ENCODE measurements around the gene B4GAT1.

B4GAT1 gene

DNA sequence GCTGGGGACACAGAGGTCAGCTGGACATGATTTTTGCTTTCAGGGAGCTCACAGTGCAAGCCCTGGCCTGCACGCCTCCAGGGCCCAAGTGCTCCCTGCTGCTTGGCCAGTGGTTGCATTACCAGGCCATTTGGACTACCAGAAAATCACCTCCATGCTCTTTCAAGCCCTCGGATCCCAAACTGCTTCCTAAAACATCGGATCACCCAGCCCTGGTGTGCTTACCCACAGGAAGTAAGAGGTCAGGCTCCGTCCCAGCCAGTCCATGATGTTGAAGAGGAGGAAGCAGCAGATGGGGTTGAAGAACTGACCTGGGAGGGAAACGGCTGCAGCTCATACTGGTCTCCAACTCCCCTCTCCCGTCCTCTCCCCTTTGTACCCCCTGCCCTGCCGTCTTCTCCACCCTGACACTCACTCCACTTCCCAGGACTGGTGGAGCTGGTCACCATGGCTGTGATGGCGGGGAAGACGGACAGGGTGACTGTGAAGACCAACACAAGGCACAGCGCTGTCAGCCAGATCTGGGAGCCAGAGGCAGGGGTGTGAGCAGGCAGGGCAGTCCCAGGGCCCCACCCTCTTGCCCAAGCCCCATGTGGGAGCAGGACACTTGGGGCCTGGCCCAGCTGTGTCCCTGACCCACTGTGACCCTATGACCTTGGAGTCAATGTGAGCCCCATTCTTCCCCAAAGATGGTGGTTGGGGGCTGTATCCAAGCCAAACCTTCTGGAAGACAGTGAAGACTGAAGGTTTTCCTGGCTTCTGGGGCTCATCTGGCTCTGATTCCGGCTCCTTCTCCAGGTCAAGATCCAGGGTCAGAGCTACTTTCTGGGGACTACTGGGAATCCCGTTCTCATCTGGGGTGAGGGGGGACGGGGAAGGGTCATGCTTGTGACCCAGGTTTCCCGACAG is 18.5 kb upstream of the B4GAT1 start:
- no peak overlapping the region for H3K4me3 ChIP-seq (ENCODE audit: low read depth, low read length)
- TF ChIP-seq, protein P1, sequence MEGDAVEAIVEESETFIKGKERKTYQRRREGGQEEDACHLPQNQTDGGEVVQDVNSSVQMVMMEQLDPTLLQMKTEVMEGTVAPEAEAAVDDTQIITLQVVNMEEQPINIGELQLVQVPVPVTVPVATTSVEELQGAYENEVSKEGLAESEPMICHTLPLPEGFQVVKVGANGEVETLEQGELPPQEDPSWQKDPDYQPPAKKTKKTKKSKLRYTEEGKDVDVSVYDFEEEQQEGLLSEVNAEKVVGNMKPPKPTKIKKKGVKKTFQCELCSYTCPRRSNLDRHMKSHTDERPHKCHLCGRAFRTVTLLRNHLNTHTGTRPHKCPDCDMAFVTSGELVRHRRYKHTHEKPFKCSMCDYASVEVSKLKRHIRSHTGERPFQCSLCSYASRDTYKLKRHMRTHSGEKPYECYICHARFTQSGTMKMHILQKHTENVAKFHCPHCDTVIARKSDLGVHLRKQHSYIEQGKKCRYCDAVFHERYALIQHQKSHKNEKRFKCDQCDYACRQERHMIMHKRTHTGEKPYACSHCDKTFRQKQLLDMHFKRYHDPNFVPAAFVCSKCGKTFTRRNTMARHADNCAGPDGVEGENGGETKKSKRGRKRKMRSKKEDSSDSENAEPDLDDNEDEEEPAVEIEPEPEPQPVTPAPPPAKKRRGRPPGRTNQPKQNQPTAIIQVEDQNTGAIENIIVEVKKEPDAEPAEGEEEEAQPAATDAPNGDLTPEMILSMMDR (conservative IDR thresholded peaks at IDR 0.05; ENCODE audit: low read depth, low read length), result no peak
- no peak for DNase-seq (ENCODE audit: low read depth)

DNA sequence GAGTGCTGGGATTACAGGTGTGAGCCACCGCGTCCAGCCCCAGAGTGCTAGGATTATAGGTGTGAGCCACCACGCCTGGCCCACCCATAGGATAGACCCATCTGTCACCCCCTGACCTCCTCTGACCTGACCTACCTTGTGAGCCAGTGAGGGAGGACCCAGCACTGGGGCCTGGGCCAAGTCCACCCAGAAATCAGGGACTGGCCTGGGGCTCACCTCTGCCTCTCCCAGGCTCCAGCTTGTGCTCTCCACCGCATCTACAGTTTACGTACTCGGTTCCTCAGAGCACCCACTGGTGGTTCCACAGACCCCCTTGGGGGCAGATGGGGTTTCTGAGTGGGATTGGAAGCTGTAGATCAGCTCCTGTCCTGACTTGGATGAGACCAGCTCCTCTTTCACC is 17.7 kb upstream of the B4GAT1 start:
- TF ChIP-seq, protein P1 (conservative IDR thresholded peaks at IDR 0.05; ENCODE audit: low read depth, low read length), result no peak

DNA sequence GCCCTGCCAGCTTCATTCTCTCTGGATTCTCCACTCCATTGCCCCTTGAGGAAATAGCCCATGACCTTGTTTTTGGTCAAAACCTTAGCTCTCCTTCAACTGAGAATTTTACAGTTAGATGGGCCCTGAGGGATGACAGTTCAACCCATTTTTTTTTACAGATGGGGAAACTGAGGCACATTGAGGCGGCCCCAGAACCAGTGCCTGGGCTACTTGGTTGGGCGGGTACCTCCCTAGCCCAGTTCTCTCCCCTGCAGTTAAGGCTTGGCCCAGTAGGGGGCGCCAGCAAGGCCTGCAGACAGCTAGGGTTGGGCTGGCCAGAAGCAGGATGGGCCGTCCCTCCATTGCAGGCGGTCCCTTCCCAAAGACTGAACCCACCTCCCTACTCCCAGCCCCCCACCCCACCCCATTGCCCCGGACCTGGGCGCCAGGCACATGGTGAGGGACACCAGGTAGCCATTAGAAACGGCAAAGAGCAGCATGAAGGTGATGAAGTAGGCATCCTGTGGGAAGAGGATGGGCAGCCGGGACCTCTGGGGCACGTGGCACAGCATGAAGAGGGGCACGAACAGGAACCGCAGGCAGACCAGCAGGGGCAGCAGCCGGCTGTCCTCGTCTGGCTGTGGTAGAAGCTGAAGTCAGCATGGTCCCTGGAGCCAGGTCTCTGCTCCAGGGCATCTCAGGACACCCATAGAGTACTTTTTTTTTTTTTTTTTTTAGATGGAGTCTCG is 16.5 kb upstream of the B4GAT1 start:
- DNase-seq (ENCODE audit: low read depth), result peak; percentile 30
- H3K4me3 ChIP-seq (ENCODE audit: low read depth, low read length), result no peak overlapping the region
- TF ChIP-seq, protein P1 (conservative IDR thresholded peaks at IDR 0.05; ENCODE audit: low read depth, low read length), result peak; percentile 75

More for the DNA sequence above, 17.7 kb upstream of the B4GAT1 start:
- no peak for DNase-seq (ENCODE audit: low read depth)
- H3K4me3 ChIP-seq (ENCODE audit: low read depth, low read length), result no peak overlapping the region

DNA sequence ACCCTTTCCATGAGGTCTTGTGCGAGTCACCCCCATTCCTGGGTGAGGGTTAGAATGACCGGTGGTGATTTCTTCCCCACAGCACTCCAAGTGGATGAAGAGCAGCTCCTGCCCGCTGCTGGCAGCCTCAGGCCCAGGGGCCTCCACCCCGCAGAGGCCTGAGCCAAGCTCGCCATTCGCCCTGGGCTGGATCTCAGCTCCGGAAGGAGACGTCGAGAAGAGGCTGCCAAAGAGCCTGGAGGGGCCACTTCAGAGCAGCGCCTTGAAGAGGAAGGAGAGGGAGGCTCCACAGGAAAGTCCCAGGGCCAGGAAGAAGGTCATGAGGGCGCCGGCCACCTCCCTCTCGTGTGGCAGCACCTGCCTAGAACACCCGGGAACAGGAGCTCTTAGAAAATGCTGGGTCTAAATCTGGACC is 15.8 kb upstream of the B4GAT1 start:
- no peak for DNase-seq (ENCODE audit: low read depth)
- no peak overlapping the region for H3K4me3 ChIP-seq (ENCODE audit: low read depth, low read length)
- TF ChIP-seq, protein P1 (conservative IDR thresholded peaks at IDR 0.05; ENCODE audit: low read depth, low read length), result no peak

DNA sequence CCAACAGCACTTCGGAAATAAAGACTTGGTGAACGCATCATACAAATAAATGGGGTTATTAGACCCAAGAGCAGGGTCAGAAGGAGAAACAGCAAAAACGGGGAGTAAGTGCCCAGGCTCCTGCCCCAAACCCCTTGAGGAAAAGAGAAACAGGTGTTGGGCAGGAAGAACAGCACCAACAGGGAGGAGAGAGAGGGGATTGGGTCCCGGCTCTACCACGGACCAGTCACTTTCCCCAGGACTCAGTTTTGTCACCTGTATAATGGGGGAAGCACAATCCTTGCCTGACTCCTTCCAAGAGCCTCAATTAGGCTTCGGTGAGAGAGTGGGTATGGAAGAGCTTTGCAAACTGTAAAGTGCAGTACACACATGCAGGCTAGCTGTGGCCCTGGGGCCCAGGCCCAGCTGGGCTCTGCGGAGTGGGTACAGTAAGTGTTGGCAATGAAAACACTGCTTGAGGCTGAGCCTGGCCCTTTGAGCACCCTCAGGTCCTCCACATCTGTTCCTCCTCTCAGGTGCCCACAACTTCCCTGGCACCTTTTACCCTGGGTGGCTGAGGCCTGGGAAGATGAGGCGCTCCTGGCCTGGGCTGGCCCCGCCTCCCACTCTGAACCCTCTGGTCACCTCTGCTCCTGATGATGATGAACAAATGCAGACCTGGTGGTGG is 15.2 kb upstream of the B4GAT1 start:
- H3K4me3 ChIP-seq (ENCODE audit: low read depth, low read length), result no peak overlapping the region
- no peak for DNase-seq (ENCODE audit: low read depth)

DNA sequence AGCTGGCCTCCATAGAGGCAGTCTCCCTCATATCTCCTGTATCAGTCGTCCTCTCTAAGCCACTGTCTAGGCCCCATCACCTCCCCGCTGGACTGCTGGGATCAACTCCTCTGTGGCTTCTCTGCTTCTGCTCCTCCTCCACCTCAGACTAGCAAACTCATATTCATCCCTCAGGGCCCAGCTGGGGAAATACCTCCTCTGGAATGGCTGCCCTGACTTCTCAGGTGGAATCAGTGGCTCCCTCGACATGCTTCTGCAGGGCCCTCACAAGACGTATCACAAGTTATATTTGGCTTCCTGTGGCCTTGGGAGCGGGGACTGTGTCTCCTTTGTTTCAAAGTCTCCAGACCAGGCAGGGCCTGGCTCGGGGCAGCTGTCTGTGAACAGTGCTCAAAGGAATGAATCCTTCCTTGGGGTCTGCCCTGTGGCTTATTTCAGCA is 14.1 kb upstream of the B4GAT1 start:
- no peak overlapping the region for H3K4me3 ChIP-seq (ENCODE audit: low read depth, low read length)
- TF ChIP-seq, protein P1 (conservative IDR thresholded peaks at IDR 0.05; ENCODE audit: low read depth, low read length), result no peak
- DNase-seq (ENCODE audit: low read depth), result no peak

More for the DNA sequence above, 15.2 kb upstream of the B4GAT1 start:
- TF ChIP-seq, protein P1 (conservative IDR thresholded peaks at IDR 0.05; ENCODE audit: low read depth, low read length), result no peak

Measured in choroid plexus epithelial cell (primary cell).